LNCaP clone FGC (cell line): ENCODE data around the gene ABLIM1.

Experiments
- DNase-seq: peaks from one replicate; pipeline ENCODE4 v3.0.0-alpha.2; 2011; ENCODE audit warnings: low read depth
- H3K4me3 ChIP-seq: 2 replicates; pipeline ENCODE4 v1.5.1; 2011; ENCODE audit warnings: mild to moderate bottlenecking, low read depth, low read length, control low read depth
- TF ChIP-seq, protein P1 (sequence below): IDR thresholded peaks from 2 replicates; pipeline ENCODE4 v1.5.1; 2012; ENCODE audit warnings: mild to moderate bottlenecking; ENCODE audit not compliant: control insufficient read depth, insufficient read depth; ENCODE audit errors: extremely low read depth

The ABLIM1 gene

DNA sequence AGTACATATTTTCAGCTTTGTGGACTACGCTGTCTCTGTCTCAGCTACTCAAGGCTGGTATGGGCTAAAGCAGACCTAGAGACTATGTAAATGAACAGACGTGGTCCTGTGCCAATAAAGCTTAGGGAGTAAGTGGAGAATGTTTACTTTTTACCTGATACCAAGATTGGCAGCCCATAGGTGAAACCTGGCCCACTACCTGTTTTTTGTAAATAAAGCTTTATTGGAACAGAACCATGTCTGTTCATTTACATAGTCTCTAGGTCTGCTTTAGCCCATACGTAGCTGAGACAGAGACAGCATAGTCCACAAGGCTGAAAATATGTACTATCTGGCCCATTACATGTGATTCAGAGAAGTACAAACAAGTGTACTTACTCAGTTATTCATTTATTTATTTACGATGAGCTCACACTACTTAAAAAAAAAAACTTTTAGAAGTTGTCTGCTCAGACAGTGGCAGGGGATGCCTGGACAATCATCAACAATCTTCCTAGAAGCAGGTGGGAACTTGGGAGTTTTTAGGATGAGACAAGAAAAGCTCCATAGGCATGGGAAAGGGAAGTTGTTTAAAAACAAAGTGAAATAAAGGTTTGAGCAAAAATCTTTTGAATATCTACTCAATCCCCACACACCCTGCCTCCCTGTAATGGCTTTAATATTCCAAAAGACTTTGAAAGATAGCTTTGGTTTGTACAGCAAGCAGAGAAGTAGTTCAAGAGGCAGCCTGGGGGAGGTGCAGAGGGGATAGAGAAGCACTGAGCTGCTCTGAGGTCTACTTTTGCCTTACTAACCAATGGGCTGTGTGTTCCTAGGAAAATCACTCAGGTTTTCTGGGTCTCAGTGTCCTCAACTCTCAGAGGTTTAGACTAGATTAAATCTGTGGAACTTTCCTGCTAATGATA lies 139.4 kb downstream of the ABLIM1 start:
- peak; percentile 79 for DNase-seq
- TF ChIP-seq, protein P1, sequence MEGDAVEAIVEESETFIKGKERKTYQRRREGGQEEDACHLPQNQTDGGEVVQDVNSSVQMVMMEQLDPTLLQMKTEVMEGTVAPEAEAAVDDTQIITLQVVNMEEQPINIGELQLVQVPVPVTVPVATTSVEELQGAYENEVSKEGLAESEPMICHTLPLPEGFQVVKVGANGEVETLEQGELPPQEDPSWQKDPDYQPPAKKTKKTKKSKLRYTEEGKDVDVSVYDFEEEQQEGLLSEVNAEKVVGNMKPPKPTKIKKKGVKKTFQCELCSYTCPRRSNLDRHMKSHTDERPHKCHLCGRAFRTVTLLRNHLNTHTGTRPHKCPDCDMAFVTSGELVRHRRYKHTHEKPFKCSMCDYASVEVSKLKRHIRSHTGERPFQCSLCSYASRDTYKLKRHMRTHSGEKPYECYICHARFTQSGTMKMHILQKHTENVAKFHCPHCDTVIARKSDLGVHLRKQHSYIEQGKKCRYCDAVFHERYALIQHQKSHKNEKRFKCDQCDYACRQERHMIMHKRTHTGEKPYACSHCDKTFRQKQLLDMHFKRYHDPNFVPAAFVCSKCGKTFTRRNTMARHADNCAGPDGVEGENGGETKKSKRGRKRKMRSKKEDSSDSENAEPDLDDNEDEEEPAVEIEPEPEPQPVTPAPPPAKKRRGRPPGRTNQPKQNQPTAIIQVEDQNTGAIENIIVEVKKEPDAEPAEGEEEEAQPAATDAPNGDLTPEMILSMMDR, result no peak

DNA sequence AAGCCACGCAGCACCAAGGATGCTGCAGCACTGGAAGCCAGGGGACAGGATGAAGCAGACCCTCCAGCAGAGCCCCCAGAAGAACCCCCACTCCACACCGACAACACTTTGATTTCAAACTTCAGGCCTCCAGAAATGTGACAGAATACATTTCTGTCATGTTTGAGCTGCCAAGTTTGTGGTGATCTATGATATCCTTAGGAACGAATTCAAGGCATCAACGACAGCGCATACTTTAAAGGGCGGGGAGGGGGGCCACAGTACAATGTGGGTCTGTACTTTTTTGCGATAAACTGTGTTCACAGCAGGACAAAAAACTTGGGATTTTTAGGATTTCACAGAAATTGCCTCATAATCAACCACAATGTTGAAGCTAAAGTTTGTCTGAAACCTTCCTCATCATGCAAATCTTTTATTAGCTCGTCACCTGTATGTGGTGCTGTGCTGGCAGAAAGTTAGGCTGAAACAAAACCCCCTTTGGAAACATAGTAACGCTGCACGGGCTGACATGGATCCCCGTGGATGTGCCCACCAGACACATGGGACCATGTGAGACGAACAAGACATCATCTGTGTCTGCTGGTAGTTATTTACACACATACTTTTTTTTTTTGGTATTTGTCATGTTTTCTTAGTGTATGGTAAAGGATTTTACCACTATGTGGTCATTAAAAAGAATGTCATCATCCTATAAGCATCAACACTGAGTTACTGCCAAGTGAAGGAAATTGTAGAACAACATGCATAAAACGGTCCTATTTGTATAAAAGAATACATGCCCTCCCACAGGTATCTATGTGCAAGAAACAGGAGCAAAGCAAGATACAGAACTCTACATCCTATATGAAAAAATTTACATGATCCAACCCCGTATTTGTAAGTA lies 140.5 kb downstream of the ABLIM1 start:
- H3K4me3 ChIP-seq, result no peak overlapping the region
- DNase-seq, result no peak
- TF ChIP-seq, protein P1, result no peak

More for the DNA sequence above, 139.4 kb downstream of the ABLIM1 start:
- peak overlapping the region; percentile 19; the same call in 1 of the 2 replicates for H3K4me3 ChIP-seq

DNA sequence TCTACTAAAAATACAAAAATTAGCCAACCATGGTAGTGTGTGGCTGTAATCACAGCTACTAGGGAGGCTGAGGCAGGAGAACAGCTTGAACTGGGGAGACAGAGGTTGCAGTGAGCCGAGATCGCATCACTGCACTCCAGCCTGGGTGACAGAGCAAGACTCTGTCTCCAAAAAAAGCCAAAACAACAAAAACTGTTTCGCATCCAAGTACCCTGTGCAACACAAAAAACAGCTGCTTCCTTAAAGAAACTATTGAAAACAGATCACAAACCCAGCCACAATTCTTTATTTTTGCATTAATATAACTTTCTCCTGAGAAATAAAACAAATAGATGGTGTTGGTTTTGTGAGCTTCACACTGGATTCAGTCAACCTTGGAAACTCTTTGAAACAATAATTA lies 141.7 kb downstream of the ABLIM1 start:
- DNase-seq, result no peak
- H3K4me3 ChIP-seq, result no peak overlapping the region
- TF ChIP-seq, protein P1, result no peak

DNA sequence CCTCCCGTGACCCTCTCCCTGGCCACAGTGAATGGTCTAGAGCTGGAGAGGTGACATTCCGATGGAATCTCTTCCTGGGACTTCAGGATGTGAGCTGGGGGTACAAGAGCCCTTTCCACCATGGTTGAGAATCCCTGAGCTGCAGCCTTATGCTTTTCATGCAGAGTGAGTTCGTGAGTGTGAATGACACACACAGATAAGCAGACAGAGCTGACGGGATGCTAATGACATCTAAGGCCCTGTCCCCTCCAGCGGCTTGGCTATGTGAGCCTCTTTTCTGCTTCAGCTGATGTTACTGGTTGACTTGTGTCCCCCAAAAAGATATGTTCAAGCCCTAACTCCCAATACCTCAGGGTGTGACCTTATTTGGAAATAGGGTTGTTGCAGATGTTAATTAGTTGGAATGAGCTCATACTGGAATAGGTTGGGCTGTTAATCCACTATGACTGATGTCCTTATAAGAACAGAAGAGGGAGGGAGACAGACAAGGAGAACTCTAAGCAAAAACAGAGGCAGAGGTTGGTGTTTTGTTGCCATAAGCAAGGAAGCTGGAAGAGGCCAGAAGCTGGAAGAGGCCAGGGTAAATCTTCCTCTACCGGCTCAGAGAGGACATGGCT lies 142.7 kb downstream of the ABLIM1 start:
- no peak overlapping the region for H3K4me3 ChIP-seq
- TF ChIP-seq, protein P1, result no peak
- DNase-seq, result no peak

DNA sequence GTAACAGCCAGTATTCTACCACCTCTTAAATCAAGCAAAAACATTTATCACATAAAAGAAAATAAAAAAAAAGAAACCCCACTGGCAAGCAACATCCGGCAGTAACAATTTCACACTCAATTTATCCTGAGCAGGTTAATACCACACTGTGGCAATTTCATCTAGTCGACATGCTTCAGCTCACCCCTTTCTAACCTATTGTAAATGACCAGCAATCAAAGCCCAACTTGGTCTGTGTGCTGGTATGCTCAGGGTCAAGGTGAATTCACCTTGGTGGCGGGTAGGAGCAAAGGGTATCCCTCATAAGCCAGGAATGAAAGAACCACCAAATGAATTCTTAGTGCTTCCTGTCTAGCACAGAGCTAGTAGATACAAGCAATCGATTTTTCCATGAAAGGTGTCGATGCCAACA lies 144.7 kb downstream of the ABLIM1 start:
- TF ChIP-seq, protein P1, result no peak
- no peak for DNase-seq
- no peak overlapping the region for H3K4me3 ChIP-seq

DNA sequence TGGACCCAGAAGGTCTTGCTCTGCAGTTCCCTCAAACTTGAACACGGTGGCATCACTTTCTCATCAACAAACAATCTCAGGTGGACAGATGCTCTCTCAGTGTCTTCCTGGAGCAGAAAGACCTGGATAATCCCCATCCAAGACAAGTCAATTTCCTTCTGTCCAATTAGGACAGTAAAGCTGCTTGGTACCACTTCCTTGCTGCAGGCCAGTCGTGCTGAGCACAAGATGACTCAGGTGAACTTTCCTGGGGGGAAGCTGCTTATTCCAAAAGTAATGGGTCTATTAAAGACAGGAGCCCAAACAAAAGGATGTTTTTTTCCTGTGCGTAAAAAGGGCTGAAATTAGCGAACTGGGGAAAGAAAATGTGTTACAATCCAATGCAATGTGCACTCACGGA lies 146.2 kb downstream of the ABLIM1 start:
- H3K4me3 ChIP-seq, result no peak overlapping the region
- TF ChIP-seq, protein P1, result no peak
- DNase-seq, result no peak
